DMS 273 treated with DMSO at 0.1 percent for 48 hours (cell line): Measurements from ENCODE around the gene STAT6.
A peak's percentile ranks its signal among the peaks of the same experiment; 100 is the strongest.
"Not testable (repeated sequence)": the region's sequence is repeated elsewhere in the genome, so short reads cannot be mapped to it uniquely, and the experiment has no call there.

ENCODE experiments used
- DNase-seq: peaks from one replicate; lab custom pipeline; 2025; lab: John Stamatoyannopoulos, UW

STAT6 gene

DNA sequence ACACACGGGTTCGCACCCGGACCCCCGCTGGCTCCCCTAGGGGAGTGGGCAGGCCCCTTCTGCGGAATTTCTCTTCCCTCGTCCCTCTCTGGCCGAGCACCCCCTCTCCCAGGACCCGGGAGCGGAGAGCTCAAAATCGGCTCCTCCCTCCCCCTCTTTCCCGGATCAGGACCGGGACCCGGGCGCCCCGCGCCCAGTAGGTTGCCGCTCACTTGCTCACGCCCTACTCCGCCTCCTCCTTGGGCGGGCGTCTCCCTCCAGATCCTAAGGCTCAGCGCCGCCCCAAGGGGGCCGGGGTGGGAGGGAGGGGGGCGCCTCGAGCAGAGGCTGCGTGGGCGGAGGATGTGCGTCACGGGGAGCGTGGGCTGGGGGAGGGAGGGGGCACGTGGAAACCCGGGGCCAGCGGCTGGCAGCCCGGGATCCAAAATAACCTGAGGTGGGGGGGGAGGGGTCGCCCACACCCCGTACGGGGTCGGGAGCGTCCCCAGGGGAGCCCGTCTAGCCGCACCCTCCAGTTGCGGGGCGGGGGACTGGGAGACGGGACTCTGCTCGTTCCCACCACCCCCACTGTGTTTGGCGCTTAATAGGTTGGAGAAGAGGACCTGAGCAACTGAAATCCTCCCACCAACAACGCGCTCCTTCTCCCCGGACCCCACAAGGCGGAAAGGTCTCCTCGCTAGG lies 24.0 kb downstream of the STAT6 start:
- peak; percentile 64 for DNase-seq

DNA sequence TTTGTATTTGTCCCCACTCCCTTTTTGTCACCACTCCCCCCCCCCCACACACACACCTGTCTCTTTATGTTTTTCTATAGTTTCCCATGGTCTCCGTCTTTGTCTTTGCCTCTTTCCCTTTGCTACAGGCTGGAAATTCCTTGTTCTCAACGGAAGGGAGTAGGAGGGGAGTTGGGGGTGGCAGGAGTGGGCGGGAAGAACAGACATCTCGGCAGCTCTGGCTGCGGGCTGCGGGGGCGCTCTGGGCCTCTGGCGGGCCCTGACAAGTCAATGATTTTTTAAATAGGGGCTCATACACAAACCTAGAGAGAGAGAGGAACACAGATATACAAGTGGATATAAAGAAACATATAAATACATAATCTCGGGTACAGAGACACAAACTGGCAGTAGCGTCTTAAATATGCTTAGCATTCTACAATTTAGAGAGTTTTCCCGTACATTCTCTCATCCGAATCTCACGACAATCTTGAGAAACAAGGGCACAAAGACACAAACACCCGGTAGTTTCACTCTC lies 24.6 kb downstream of the STAT6 start:
- DNase-seq = peak; percentile 54

DNA sequence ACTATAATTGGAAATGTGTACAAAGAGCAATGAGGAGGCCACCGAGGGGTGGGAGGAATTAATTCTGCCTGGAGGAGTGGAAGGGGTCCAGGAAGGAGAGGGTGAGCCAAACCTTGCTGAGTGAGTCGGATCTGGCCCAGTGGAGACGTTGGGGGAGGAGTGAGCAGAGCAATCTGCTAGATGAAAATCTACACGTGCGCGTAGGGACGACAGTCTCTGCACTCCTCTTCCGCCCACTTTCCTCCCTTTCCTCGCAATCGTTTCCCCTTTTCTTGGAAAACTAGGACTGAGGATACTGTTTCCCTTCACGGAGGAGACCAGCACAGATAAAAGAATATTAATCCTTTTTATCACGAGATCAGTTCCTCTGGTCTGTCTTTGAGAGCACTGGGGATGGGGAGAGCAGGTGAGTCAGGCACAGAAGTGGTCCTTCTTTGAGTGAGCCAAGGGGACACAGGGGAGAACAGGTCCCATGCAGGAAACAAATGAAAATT lies 25.1 kb downstream of the STAT6 start:
- DNase-seq = no peak

DNA sequence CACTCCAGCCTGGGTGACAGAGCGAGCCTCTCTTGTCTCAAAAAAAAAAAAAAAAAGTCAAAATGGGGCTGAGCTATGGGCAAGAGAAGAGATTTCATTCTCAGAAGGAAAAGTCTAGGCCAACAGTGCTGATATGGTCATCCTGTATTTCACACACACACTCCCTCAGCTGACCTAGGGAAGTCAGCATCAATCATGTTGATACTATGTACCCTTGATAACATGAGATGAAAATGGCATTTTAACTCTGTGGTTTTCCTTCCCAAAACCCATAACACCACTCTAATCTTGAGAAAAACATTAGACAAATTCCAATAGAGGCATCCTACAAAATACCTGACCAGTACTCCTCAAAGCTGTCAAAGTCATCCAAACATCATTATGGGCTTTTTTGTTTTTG lies 30.3 kb downstream of the STAT6 start:
- DNase-seq = no peak

DNA sequence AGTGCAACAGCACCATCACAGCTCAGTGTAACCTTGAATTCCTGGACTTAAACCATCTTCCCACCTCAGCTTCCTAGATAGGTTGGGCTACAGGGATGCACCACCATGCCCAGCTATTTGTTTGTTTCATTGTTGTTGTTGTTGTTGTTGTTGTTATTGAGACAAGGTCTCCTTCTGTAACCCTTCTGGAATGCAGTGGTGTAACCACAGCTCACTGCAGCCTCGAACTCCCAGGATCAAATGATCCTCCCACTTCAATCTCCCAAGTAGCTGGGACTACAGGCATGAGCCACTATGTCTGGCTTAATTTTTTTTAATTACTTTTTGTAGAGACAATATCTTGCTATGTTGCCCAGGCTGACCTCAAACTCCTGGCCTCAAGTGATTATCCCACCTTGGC lies 31.3 kb downstream of the STAT6 start:
- DNase-seq = no peak

DNA sequence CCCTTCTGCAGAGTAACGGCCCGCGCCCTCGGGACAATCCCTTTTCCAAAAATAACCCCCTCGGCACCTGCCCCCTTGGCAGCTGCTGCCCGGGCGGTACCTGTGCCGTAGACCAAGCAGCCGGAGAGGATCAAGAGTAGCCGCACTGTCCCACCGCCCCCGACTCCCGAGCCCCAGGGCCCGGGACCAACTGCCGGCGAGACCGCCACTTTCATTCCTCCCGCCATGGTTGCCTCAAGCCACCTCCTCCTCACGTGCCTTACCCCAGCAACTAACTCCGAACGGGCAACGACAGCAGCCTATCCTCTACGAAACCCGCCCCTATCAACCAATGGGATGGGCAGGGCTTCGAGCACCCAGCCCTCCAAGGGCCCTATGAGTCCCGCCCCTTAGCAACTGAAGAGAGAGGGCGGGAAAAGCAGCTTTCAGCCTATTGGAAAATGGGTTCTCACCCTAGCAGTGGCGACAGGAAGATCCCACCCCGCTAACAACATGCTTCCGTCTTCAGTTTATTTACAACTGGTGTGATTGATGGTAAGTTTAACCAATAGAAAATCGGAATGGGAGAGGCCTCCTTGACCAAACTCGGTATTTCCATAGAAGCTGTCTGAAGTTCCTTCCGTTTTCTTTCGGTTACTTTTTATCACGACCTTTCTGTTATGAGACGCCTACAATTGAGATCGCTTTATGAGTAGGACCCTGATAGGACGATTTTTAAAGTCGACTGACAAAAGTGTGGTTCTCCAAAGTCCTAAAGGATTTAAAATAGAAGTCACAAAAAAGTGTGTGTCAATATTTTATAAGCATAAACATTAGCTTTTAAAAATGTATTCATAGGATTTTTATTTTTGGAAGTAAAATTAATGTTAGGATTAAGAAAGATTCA lies 32.4 kb downstream of the STAT6 start, which contains the start of gene NEMP1:
Gene NEMP1, minus strand, starts transcription at position 273 of the 886 bp plus-strand sequence. Its CDS starts 46 bp downstream, at position 227.
- DNase-seq = peak; percentile 99

DNA sequence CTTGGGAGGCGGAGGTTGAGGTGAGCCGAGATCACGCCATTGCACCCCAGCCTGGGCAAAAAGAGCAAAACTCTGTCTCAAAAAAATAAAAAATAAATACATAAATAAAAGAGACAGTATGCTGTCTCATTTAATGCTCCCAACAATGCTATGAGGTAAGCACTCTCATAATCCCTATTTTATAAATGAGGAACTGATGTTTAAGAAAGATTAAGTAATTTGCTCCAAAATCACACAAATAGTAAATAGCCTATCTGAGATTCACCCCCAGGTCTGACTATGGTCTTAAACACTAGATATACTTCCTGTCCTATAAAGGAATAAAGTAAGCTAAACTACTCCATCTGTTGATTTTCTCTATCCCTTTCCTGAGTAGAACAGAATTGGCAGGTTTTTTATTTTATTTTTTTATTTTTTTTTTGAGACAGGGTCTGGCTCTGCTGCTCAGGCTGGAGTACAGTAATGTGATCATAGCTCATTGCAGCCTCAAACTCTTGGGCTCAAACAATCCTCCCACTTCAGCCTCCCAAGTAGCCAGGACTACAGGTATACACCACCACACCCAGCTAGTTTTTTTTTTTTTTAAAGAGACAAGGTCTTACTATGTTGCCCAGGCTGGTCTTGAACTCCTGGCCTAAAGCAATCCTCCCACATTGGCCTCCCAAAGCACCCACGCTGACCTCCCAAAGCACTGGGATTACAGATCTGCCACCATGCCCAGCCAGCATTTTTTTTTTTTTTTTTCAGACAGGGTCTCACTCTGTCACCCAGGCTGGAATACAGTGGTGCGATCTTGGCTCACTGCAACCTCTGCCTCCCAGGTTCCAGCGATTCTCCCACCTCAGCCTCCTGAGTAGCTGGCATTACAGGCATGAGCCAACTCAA lies 37.4 kb downstream of the STAT6 start:
- DNase-seq = not testable (repeated sequence)

DNA sequence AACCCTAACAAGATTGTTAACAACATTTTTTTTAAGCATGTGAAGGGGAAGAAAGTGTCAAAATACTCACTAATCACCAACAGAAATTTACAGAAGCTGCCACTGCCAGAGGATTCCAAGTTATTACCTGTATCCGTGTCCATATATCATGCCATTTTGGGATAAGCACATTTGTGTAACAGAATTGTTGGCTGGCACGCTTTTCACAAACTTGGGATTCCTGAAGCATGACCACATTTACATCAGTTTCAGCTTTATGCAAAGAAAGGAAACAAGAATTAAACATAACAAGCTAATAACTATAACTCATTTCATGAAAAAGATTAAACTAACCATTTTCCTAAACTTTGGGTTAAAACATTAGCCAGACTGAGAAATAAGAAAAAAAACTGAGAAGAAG lies 38.5 kb downstream of the STAT6 start:
- DNase-seq = no peak

DNA sequence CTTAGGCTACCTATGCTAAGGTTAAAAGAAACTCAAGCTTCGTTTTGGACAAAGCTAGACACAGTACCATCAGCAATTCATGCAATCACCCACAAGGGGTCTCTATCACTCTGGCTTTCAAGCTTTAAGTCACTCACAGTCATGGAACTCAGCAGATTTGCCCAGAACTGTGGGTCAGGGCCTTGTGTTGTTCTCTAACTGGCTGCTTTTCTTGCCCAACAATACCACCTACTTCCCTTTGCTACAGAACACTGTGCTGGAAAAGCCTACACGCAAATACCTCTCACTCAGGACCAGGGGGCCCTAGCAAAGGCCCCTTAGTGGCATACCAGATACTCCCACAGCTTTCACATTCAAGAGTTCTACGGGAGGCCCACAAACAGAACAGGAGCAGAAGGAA lies 41.6 kb downstream of the STAT6 start:
- DNase-seq = no peak

DNA sequence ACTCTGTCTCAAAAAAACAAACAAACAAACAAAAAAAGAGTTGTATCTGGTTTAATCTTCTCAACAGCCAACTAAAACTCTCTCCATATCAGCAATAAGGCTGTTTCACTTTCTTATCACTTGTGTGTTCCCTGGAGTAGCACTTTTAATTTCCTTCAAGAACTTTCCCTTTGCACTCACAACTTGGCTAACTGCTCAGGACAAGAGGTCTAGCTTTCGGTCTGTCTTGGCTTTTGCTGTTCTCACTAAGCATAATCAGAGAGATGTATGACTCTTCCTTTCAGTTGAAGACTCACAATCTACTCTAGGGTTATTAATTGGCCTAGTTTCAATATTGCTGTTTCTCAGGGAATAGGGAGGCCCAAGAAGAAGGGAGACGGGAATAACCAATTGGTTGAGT lies 44.9 kb downstream of the STAT6 start:
- DNase-seq = no peak

DNA sequence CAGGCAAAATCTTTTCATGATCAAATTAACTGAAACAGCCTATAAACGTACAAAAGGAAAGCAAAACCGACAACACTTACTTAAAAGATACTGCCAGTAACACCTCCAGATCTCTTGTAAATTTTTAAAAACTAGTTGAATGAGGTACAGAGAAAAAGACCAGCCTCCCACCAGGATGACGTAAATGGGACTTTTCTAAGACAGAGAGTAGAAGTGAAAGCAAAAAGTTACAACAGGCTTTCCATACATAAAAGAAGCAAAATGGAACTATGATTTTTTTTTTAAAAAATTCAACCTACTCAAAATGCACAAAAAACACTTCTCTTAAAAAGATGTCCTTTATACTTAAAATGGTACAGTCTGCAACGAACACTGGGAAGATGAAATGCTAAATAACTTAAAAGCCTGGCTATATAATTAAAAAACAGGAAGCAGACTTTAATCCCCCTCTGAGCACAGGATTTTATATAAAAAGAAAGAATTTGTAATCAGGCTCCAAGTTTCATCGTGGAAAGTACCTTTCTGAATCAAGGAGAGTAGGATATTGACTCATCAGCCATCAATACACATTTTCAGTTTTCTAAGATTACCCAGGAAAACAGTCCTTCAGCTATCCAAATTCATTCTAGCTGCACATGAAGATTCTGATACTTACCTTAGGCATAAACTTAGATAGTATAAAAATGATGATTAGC lies 47.0 kb downstream of the STAT6 start:
- DNase-seq = no peak

DNA sequence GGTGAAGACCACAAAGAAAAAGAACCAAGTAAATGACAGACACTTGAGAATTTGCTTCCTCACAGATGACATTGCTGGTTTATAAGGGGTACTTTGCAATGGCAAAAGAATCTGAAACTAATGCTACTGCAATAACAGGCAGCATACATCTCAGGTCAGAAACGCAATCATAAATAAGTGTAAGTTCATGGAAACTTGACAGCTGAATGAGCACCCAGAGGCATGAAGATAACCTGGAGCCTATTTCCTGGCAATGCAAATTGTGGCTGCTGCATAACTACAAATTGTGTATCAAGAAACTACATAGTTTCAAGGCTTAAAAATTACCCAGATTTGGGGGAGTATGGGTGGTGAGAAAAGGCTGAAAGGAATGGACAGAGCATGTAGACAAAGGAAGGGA lies 52.7 kb downstream of the STAT6 start:
- no peak for DNase-seq

DNA sequence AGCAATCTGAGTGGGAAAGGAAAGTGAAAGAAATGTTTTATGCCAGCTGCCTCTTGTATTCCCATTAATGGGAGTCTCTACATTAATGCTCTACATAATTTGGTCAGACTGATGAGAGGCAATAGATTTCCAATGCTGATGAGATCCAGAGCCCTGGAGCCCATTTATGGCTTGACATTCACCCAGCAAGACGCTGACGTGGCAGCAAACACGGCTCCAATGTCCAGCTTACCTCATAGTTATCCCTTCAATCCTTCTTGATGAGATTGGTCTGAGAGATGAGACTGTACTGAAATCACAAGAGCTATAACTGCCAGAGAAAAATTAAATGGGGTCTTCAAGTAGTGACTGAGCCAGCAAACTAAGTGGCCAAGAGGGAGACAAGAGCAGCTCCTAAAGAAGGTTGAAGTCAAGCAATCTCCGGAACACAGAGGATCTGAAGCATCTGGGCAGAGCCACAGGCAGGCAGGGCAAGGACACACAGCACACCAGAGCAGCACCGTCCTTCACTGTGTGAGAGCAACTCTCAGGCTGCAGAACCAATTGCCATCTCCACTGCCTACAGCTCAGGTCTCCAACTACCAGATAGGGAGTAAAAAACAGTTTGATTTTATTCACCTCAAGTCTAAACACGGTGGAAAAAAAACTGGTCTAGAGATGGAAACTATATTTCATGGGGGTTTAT lies 54.0 kb downstream of the STAT6 start:
- no peak for DNase-seq

DNA sequence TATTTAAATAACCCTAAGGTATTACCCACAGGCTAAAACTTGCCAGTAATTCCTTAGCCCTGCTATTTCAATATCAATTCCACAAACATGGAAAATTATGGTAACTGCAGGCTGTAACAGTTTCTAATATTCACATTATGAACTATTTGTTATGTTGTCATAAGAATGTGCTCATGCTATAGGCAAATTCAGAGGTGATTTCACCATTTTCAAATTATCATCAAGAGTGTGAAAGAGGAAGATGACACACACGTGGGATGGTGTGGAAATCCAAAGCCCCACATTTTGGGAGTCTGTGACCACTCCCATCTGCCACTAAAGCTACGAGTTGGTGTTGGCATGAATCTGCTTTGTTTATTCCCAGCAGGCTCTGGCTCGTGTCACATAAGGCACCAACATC lies 55.3 kb downstream of the STAT6 start:
- DNase-seq = no peak

DNA sequence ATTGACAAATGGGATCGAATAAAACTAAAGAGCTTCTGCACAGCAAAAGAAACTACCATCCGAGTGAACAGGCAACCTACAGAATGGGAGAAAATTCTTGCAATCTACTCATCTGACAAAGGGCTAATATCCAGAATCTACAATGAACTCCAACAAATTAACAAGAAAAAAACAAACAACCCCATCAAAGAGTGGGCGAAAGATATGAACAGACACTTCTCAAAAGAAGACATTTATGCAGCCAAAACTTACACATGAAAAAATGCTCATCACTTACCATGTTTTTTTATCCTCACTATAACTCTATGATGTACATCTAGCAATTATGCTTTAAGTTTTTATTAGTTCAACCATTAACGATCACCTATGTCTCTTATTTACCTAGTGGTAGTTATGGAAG lies 57.3 kb downstream of the STAT6 start:
- not testable (repeated sequence) for DNase-seq

DNA sequence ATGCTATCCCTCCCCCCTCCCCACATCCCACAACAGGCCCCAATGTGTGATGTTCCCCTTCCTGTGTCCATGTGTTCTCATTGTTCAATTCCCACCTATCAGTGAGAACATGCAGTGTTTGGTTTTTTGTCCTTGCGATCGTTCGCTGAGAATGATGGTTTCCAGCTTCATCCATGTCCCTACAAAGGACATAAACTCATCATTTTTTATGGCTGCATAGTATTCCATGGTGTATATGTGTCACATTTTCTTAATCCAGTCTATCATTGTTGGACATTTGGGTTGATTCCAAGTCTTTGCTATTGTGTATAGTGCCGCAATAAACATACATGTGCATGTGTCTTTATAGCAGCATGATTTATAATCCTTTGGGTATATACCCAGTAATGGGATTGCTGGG lies 58.0 kb downstream of the STAT6 start:
- DNase-seq = not testable (repeated sequence)

DNA sequence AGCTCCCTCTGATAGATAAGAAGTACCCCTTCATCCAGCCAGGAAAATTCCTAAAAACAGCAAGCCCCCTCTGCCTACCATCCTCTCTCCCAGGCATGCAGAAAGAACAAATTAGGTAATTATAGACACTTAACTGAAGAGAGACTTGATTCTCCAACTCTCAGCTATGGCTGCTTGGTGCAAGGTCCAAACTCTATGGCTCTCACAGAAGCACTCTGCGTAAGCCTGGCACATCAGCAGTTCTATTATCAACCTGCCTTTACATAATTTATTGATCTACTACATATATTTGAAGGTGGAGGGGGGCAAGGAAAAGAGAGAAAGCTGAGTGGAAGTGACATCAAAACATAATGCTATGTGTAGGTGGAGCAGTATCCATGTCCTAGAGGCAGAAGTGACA lies 60.2 kb downstream of the STAT6 start:
- no peak for DNase-seq

DNA sequence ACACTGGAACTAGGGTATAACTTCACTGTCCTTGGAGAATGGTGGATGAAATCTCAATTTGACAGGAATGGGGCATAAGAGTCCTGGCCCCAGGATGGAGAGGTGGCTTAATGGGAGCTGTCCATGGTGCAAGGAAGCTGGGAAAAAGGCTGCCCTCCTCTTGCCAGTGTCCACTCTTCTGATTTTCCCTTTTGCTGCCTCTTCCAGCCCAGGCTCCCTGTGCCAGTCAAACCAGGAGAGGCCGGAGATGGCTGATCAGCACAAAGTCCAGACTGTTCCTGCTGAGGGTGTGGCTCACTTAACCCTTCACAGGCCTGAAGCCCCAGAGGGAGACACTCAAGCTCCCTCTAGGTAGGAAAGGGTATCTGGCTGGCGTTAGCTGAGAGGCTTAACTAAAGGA lies 61.3 kb downstream of the STAT6 start, which contains the start of gene MYO1A:
Gene MYO1A, minus strand, starts transcription at position 240 of the 400 bp plus-strand sequence. CDS start 1,806 bp downstream, outside the sequence.
- no peak for DNase-seq

DNA sequence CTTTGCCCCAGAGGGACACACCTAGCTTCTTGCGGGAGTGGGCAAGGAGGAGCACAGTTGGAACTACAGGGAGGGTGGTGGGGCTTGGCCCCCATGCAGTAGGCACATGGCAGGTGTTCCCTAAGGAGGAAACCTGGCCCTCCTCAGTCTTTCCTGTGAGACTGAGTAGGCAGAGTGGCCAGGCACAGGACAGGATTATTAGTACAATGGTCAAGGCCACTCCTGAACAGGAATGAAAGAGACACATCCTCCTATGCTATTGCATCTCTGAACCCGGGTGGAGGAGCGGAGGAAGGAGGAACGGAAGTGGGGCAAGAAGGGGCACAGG lies 62.1 kb downstream of the STAT6 start:
- DNase-seq = no peak

DNA sequence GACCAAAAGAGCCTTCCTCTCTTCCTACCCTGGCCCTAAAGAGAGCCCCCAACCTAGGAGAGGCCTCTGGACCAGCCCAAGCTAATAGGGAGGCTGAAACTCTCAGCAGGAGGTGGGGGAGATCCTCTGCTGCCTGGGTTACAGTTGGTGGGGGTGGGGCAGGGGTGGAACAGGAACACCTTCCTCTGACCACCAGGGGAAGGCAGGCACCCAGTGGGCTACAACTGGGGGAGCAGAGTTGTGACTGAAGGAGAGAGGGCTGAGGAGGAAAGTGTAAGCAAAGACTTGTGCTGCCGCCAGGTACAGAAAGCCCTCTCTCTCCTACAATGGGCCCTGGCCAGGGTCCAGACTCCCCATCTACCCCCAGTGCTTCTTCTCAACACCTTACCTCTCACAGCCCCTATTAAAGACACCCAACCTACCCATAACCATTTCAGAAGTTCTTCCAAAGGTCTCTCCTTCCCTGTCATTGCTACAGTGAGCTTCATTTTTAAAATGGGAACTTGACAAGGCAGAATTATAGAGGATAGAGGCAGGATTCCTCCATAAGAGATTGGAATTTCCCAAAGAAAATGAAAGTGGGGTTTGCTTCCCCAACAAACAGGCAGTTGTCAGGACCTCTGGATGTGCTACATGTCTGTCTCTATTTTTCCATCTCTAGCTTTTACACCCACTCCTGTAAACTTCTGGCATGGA lies 62.6 kb downstream of the STAT6 start:
- no peak for DNase-seq
